SHP77 treated with DMSO at 0.1 percent for 48 hours (cell line): Measurements from ENCODE around the gene CTTN.

Source experiments
- DNase-seq: peaks from one replicate; lab custom pipeline; 2025; lab: John Stamatoyannopoulos, UW

The CTTN gene

GRCh38 chr11:70409871-70410270, 11.5 kb downstream of the CTTN start:
- no peak for DNase-seq

- no peak for DNase-seq
These were observed 12.2 kb downstream of the CTTN start for GRCh38 chr11:70410276-70411205.

- DNase-seq = no peak
These were observed 13.6 kb downstream of the CTTN start for GRCh38 chr11:70411713-70412452.

- no peak for DNase-seq
These were observed 14.8 kb downstream of the CTTN start for GRCh38 chr11:70413151-70413550.

- no peak for DNase-seq
These were observed 16.2 kb downstream of the CTTN start for GRCh38 chr11:70414341-70415100.

- DNase-seq = no peak
These were observed 16.9 kb downstream of the CTTN start for GRCh38 chr11:70415191-70415590.

- DNase-seq = no peak
These were observed 17.5 kb downstream of the CTTN start for GRCh38 chr11:70415642-70416395.

GRCh38 chr11:70416881-70417280, 18.6 kb downstream of the CTTN start:
- no peak for DNase-seq

GRCh38 chr11:70418130-70418529, 19.8 kb downstream of the CTTN start:
- no peak for DNase-seq

GRCh38 chr11:70419307-70420007, 21.1 kb downstream of the CTTN start:
- DNase-seq = no peak

GRCh38 chr11:70420008-70420464, 21.7 kb downstream of the CTTN start:
- DNase-seq = no peak

GRCh38 chr11:70420496-70420895, 22.2 kb downstream of the CTTN start:
- DNase-seq = no peak

- DNase-seq = no peak
These were observed 22.8 kb downstream of the CTTN start for GRCh38 chr11:70421123-70421522.

- DNase-seq = no peak
These were observed 24.6 kb downstream of the CTTN start for GRCh38 chr11:70422692-70423522.

GRCh38 chr11:70423523-70424505, 25.5 kb downstream of the CTTN start:
- DNase-seq = no peak

GRCh38 chr11:70424765-70425344, 26.5 kb downstream of the CTTN start:
- no peak for DNase-seq

GRCh38 chr11:70427436-70427835, 29.1 kb downstream of the CTTN start:
- no peak for DNase-seq

GRCh38 chr11:70428701-70429427, 30.5 kb downstream of the CTTN start:
- no peak for DNase-seq
